Measurements from ENCODE around the gene PIK3C2G.

The PIK3C2G gene

GRCh38 chr12:18258929-18259328, 2.4 kb upstream of the PIK3C2G start:
- TF ChIP-seq ZC3H10 (CRISPR knock-in tag; IDR thresholded peaks at IDR 0.05) (no peak), OSR1 (CRISPR knock-in tag; IDR thresholded peaks at IDR 0.05) (no peak), ZFP3 (CRISPR knock-in tag; IDR thresholded peaks at IDR 0.05) (no peak), GLIS3 (CRISPR knock-in tag; IDR thresholded peaks at IDR 0.05) (no peak), ISL1 (CRISPR knock-in tag; IDR thresholded peaks at IDR 0.05) (no peak), PPARA (CRISPR knock-in tag; IDR thresholded peaks at IDR 0.05; ENCODE audit: borderline replicate concordance) (no peak), PATZ1 (CRISPR knock-in tag; IDR thresholded peaks at IDR 0.05; ENCODE audit: borderline replicate concordance) (no peak), ZNF8 (CRISPR knock-in tag; IDR thresholded peaks at IDR 0.05) (no peak), ZNF565 (CRISPR knock-in tag; conservative IDR thresholded peaks at IDR 0.05; ENCODE audit: low read depth) (no peak), TCF4 (CRISPR knock-in tag; IDR thresholded peaks at IDR 0.05; ENCODE audit: borderline replicate concordance) (no peak), ZNF70 (CRISPR knock-in tag; IDR thresholded peaks at IDR 0.05) (no peak), RARB (CRISPR knock-in tag; IDR thresholded peaks at IDR 0.05) (no peak), TOX (CRISPR knock-in tag; IDR thresholded peaks at IDR 0.05; ENCODE audit: borderline replicate concordance) (no peak), POU6F1 (CRISPR knock-in tag; IDR thresholded peaks at IDR 0.05; ENCODE audit: borderline replicate concordance, low read depth) (no peak)
- no peak for ATAC-seq

GRCh38 chr12:18259906-18260682, 1.2 kb upstream of the PIK3C2G start:
- ATAC-seq: no peak

GRCh38 chr12:18261906-18262305, 588 bp downstream of the PIK3C2G start:
- TF ChIP-seq ARNTL (CRISPR knock-in tag; IDR thresholded peaks at IDR 0.05; ENCODE audit: borderline replicate concordance, low read depth) (no peak), TCF4 (CRISPR knock-in tag; IDR thresholded peaks at IDR 0.05; ENCODE audit: borderline replicate concordance) (no peak), OSR1 (CRISPR knock-in tag; IDR thresholded peaks at IDR 0.05) (no peak), ESRRG (CRISPR knock-in tag; IDR thresholded peaks at IDR 0.05) (no peak), CSRNP3 (CRISPR knock-in tag; IDR thresholded peaks at IDR 0.05) (no peak), ZFP30 (CRISPR knock-in tag; IDR thresholded peaks at IDR 0.05) (no peak), ZNF565 (CRISPR knock-in tag; conservative IDR thresholded peaks at IDR 0.05; ENCODE audit: low read depth) (no peak), CREB5 (CRISPR knock-in tag; IDR thresholded peaks at IDR 0.05; ENCODE audit: low read depth) (no peak), RARB (CRISPR knock-in tag; IDR thresholded peaks at IDR 0.05) (no peak), PPARA (CRISPR knock-in tag; IDR thresholded peaks at IDR 0.05; ENCODE audit: borderline replicate concordance) (no peak), GLIS3 (CRISPR knock-in tag; IDR thresholded peaks at IDR 0.05) (no peak), ZNF70 (CRISPR knock-in tag; IDR thresholded peaks at IDR 0.05) (no peak), BACH2 (CRISPR knock-in tag; IDR thresholded peaks at IDR 0.05; ENCODE audit: borderline replicate concordance) (no peak), ISL1 (CRISPR knock-in tag; IDR thresholded peaks at IDR 0.05) (no peak)
- ATAC-seq: no peak

More at GRCh38 chr12:18259906-18260682, 1.2 kb upstream of the PIK3C2G start:
- TF ChIP-seq ZNF70 (CRISPR knock-in tag; IDR thresholded peaks at IDR 0.05): no peak
- TF ChIP-seq PPARA (CRISPR knock-in tag; IDR thresholded peaks at IDR 0.05; ENCODE audit: borderline replicate concordance): no peak
- TF ChIP-seq SNAI2 (CRISPR knock-in tag; IDR thresholded peaks at IDR 0.05): no peak
- no peak for TF ChIP-seq ZFP3 (CRISPR knock-in tag; IDR thresholded peaks at IDR 0.05)
- TF ChIP-seq ARNTL (CRISPR knock-in tag; IDR thresholded peaks at IDR 0.05; ENCODE audit: borderline replicate concordance, low read depth): no peak
- no peak for TF ChIP-seq ESRRG (CRISPR knock-in tag; IDR thresholded peaks at IDR 0.05)
- no peak for TF ChIP-seq GLIS3 (CRISPR knock-in tag; IDR thresholded peaks at IDR 0.05)
- no peak for TF ChIP-seq TOX (CRISPR knock-in tag; IDR thresholded peaks at IDR 0.05; ENCODE audit: borderline replicate concordance)
- no peak for TF ChIP-seq ISL1 (CRISPR knock-in tag; IDR thresholded peaks at IDR 0.05)
- no peak for TF ChIP-seq ZFP30 (CRISPR knock-in tag; IDR thresholded peaks at IDR 0.05)
- TF ChIP-seq CREB5 (CRISPR knock-in tag; IDR thresholded peaks at IDR 0.05; ENCODE audit: low read depth): no peak
- TF ChIP-seq RARB (CRISPR knock-in tag; IDR thresholded peaks at IDR 0.05): no peak
- no peak for TF ChIP-seq CSRNP3 (CRISPR knock-in tag; IDR thresholded peaks at IDR 0.05)
- TF ChIP-seq OSR1 (CRISPR knock-in tag; IDR thresholded peaks at IDR 0.05): no peak
- no peak for TF ChIP-seq TCF4 (CRISPR knock-in tag; IDR thresholded peaks at IDR 0.05; ENCODE audit: borderline replicate concordance)
- TF ChIP-seq CSDC2 (CRISPR knock-in tag; IDR thresholded peaks at IDR 0.05): no peak

Measured in SK-N-SH treated with all-trans-retinoic acid at 6 μM for 48 hours (cell line).